Measurements from ENCODE around the gene SCYGR2.
"Not testable (repeated sequence)": the region's sequence is repeated elsewhere in the genome, so short reads cannot be mapped to it uniquely, and the experiment has no call there.

DNA sequence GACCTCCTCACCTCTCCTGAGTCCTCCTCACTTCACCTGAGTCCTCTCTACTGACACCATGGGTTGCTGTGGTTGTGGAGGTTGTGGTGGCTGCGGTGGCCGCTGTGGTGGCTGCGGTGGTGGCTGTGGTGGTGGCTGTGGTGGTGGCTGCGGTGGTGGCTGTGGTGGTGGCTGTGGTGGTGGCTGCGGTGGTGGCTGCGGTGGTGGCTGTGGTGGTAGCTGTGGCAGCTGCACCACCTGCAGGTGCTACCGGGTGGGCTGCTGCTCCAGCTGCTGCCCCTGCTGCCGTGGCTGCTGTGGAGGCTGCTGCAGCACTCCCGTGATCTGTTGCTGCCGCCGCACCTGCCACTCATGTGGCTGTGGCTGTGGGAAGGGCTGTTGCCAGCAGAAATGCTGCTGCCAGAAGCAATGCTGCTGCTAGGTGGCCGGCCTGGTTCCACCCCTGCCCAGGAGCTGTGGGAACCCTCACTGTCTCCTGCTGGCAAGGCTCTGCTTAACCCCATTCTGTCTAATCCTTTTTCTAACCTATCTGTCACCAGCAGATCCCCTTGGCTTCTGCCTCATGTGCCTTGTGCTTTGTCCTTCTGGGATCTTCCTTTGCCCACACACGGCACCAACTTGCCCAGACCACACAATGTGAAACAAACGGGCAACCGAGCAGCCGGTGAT, at the start of gene SCYGR2:
- TF ChIP-seq, protein P1, sequence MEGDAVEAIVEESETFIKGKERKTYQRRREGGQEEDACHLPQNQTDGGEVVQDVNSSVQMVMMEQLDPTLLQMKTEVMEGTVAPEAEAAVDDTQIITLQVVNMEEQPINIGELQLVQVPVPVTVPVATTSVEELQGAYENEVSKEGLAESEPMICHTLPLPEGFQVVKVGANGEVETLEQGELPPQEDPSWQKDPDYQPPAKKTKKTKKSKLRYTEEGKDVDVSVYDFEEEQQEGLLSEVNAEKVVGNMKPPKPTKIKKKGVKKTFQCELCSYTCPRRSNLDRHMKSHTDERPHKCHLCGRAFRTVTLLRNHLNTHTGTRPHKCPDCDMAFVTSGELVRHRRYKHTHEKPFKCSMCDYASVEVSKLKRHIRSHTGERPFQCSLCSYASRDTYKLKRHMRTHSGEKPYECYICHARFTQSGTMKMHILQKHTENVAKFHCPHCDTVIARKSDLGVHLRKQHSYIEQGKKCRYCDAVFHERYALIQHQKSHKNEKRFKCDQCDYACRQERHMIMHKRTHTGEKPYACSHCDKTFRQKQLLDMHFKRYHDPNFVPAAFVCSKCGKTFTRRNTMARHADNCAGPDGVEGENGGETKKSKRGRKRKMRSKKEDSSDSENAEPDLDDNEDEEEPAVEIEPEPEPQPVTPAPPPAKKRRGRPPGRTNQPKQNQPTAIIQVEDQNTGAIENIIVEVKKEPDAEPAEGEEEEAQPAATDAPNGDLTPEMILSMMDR (IDR thresholded peaks at IDR 0.05 in 4 of 5, conservative IDR thresholded peaks at IDR 0.05 in 1 of 5): not testable (repeated sequence)
- not testable (repeated sequence) for TF ChIP-seq POLR2A (IDR thresholded peaks at IDR 0.05)
